Measurements from ENCODE around the gene ELMOD3. TPM values are rescaled to one million over a fixed set of nuclear protein-coding genes. Genes with fewer than 3 reads are reported as not detected.

ELMOD3 gene
- total and polyA plus RNA-seq, 9 of the 15 experiments (the other 6 are each of a cell fraction or from before 2014, with no cell fraction given), result 2.7 to 18.7 (median 11.6) TPM

- TF ChIP-seq POLR2G (IDR thresholded peaks at IDR 0.05; ENCODE audit: low read depth, low read length) (no peak), TAF7 (tag; IDR thresholded peaks at IDR 0.05) (no peak), E2F1 (CRISPR knock-in tag; IDR thresholded peaks at IDR 0.05) (no peak), ZFX (CRISPR knock-in tag; IDR thresholded peaks at IDR 0.05) (peak; percentile 49; the same call in 1 of the 2 replicates), ZNF77 (CRISPR knock-in tag; IDR thresholded peaks at IDR 0.05) (no peak), CBFA2T3 (IDR thresholded peaks at IDR 0.05) (peak; percentile 90), HIVEP1 (CRISPR knock-in tag; IDR thresholded peaks at IDR 0.05) (peak; percentile 0; the same call in 1 of the 2 replicates), CTCF (IDR thresholded peaks at IDR 0.05 in 2 of 3, conservative IDR thresholded peaks at IDR 0.05 in 1 of 3; ENCODE audit: insufficient read depth in 2 of 3, low read depth in 1 of 3, low read length in 3 of 3) (no peak), CEBPZ (IDR thresholded peaks at IDR 0.05; ENCODE audit: borderline replicate concordance, low read depth, low read length) (no peak), ESRRA (IDR thresholded peaks at IDR 0.05; ENCODE audit: borderline replicate concordance, low read depth) (no peak), BMI1 (IDR thresholded peaks at IDR 0.05; ENCODE audit: low read length) (no peak), AFF4 (CRISPR knock-in tag; IDR thresholded peaks at IDR 0.05) (no peak), ZNF589 (CRISPR knock-in tag; IDR thresholded peaks at IDR 0.05; ENCODE audit: low read depth) (peak; percentile 17; the same call in 1 of the 2 replicates), ZNF384 (IDR thresholded peaks at IDR 0.05; ENCODE audit: low read depth, low read length) (no peak), SRF (CRISPR knock-in tag; IDR thresholded peaks at IDR 0.05) (no peak), POLR2AphosphoS5 (IDR thresholded peaks at IDR 0.05; ENCODE audit: control insufficient read depth, insufficient read depth, low read depth, low read length) (no peak; the same call in 1 of the 2 replicates), MEF2D (tag; conservative IDR thresholded peaks at IDR 0.05; ENCODE audit: low read depth) (0 out of 2 replicates have a peak, but pooled peaks have one; percentile 6)
Observed at GRCh38 chr2:85421260-85422071, 66.9 kb downstream of the ELMOD3 start (continued).

All from K562 (cell line).